GM21360 (cell line): Measurements from ENCODE around the gene RHOH.
"Not testable (repeated sequence)": the region's sequence is repeated elsewhere in the genome, so short reads cannot be mapped to it uniquely, and the experiment has no call there.

Experiments
- ATAC-seq: cut with Tn5 transposase; IDR thresholded peaks from one replicate; pipeline ENCODE4 v1.9.1; 2021; ENCODE audit warnings: mild to moderate bottlenecking, moderate library complexity; ENCODE audit not compliant: unreplicated experiment

The RHOH gene

GRCh38 chr4:40290611-40291186, 93.9 kb downstream of the RHOH start:
- not testable (repeated sequence) for ATAC-seq

- no peak for ATAC-seq
These were observed 95.5 kb downstream of the RHOH start for GRCh38 chr4:40292313-40292759.

DNA sequence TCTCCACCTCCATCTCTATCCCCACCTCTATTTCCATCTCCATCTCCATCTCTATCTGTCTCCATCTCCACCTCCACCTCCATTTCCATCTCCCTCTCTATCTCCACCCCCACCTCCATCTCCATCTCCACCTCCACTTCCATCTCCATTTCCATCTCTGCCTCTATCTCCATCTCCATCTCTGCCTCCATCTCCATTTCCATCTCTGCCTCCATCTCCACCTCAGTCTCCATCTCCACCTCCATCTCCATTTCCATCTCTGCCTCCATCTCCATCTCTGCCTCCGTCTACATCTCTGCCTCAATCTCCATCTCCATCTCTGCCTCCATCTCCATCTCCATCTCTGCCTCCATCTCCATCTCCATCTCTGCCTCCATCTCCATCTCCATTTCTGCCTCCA, 97.5 kb downstream of the RHOH start:
- ATAC-seq: no peak

GRCh38 chr4:40295030-40295429, 98.2 kb downstream of the RHOH start:
- ATAC-seq: not testable (repeated sequence)

- ATAC-seq: no peak
These were observed 98.7 kb downstream of the RHOH start for GRCh38 chr4:40295572-40295971.
